ENCODE data around the gene CLASRP.

Gene CLASRP

GRCh38 chr19:45101806-45102205 lies 63.0 kb downstream of the CLASRP start:
- TF ChIP-seq TAF1 (IDR thresholded peaks at IDR 0.05; ENCODE audit: borderline replicate concordance, insufficient read depth, low read length), result no peak
- no peak for TF ChIP-seq FOXP2 (optimal IDR thresholded peaks at IDR 0.05; ENCODE audit: borderline replicate concordance, extremely low read depth, extremely low read length, insufficient read depth)
- TF ChIP-seq, protein P1, sequence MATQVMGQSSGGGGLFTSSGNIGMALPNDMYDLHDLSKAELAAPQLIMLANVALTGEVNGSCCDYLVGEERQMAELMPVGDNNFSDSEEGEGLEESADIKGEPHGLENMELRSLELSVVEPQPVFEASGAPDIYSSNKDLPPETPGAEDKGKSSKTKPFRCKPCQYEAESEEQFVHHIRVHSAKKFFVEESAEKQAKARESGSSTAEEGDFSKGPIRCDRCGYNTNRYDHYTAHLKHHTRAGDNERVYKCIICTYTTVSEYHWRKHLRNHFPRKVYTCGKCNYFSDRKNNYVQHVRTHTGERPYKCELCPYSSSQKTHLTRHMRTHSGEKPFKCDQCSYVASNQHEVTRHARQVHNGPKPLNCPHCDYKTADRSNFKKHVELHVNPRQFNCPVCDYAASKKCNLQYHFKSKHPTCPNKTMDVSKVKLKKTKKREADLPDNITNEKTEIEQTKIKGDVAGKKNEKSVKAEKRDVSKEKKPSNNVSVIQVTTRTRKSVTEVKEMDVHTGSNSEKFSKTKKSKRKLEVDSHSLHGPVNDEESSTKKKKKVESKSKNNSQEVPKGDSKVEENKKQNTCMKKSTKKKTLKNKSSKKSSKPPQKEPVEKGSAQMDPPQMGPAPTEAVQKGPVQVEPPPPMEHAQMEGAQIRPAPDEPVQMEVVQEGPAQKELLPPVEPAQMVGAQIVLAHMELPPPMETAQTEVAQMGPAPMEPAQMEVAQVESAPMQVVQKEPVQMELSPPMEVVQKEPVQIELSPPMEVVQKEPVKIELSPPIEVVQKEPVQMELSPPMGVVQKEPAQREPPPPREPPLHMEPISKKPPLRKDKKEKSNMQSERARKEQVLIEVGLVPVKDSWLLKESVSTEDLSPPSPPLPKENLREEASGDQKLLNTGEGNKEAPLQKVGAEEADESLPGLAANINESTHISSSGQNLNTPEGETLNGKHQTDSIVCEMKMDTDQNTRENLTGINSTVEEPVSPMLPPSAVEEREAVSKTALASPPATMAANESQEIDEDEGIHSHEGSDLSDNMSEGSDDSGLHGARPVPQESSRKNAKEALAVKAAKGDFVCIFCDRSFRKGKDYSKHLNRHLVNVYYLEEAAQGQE (IDR thresholded peaks at IDR 0.05; ENCODE audit: insufficient read depth in 1 of 2, low read depth in 2 of 2, low read length in 2 of 2), result no peak
- no peak for TF ChIP-seq POLR2AphosphoS5 (IDR thresholded peaks at IDR 0.05; ENCODE audit: low read depth, low read length)
- no peak for TF ChIP-seq SIN3A (IDR thresholded peaks at IDR 0.05; ENCODE audit: borderline replicate concordance, insufficient read depth, low read length)

DNA sequence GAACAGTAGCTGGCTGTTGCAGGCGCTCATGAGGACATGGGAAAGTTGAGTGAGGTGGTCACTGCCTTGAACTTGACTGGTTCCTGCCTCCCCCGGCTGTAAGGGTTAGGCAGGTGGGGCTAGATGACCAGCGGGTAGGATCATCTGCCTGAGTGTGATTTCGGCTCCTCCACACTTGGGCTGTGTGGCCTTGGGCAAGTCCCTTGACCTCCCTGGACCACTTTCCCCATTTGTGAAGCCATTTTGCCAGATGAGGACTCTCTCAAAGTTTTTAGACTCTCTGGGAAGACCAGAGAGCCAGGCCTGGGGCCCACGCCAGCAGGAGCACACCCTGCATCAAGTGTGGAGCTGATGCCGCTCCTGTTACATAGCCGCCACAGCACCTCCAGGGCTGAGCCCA lies 63.6 kb downstream of the CLASRP start:
- no peak for TF ChIP-seq FOXP2 (optimal IDR thresholded peaks at IDR 0.05; ENCODE audit: borderline replicate concordance, extremely low read depth, extremely low read length, insufficient read depth)
- no peak for TF ChIP-seq SIN3A (IDR thresholded peaks at IDR 0.05; ENCODE audit: borderline replicate concordance, insufficient read depth, low read length)
- no peak for TF ChIP-seq POLR2AphosphoS5 (IDR thresholded peaks at IDR 0.05; ENCODE audit: low read depth, low read length)
- TF ChIP-seq, protein P1 (IDR thresholded peaks at IDR 0.05; ENCODE audit: insufficient read depth in 1 of 2, low read depth in 2 of 2, low read length in 2 of 2), result no peak
- TF ChIP-seq TAF1 (IDR thresholded peaks at IDR 0.05; ENCODE audit: borderline replicate concordance, insufficient read depth, low read length), result no peak

DNA sequence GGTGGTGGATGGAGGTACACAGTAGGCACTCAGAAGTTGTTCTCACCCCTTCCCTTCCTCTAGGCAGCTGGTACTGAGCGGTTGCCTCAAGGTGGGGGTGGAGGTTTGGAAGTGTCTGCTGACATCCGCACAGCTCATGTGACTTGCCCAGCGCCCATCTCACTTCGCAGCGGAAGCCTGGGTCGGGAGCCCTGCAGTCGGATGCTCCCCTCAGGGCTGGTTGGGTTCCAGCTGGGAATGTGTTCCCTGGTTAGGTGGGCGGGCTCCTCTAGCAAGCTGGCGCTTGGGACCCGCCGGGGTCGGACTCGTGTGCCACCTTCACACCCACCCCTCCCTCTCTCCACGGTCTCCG lies 64.3 kb downstream of the CLASRP start:
- TF ChIP-seq FOXP2 (optimal IDR thresholded peaks at IDR 0.05; ENCODE audit: borderline replicate concordance, extremely low read depth, extremely low read length, insufficient read depth) (no peak), SIN3A (IDR thresholded peaks at IDR 0.05; ENCODE audit: borderline replicate concordance, insufficient read depth, low read length) (no peak), POLR2AphosphoS5 (IDR thresholded peaks at IDR 0.05; ENCODE audit: low read depth, low read length) (no peak), TAF1 (IDR thresholded peaks at IDR 0.05; ENCODE audit: borderline replicate concordance, insufficient read depth, low read length) (no peak)
- TF ChIP-seq, protein P1 (IDR thresholded peaks at IDR 0.05; ENCODE audit: insufficient read depth in 1 of 2, low read depth in 2 of 2, low read length in 2 of 2), result no peak

- TF ChIP-seq SIN3A (IDR thresholded peaks at IDR 0.05; ENCODE audit: borderline replicate concordance, insufficient read depth, low read length), result no peak
- no peak for TF ChIP-seq TAF1 (IDR thresholded peaks at IDR 0.05; ENCODE audit: borderline replicate concordance, insufficient read depth, low read length)
- no peak for TF ChIP-seq FOXP2 (optimal IDR thresholded peaks at IDR 0.05; ENCODE audit: borderline replicate concordance, extremely low read depth, extremely low read length, insufficient read depth)
- TF ChIP-seq POLR2AphosphoS5 (IDR thresholded peaks at IDR 0.05; ENCODE audit: low read depth, low read length), result no peak
- TF ChIP-seq, protein P1 (IDR thresholded peaks at IDR 0.05; ENCODE audit: insufficient read depth in 1 of 2, low read depth in 2 of 2, low read length in 2 of 2), result no peak
These were observed 64.9 kb downstream of the CLASRP start for GRCh38 chr19:45103508-45104319.
